ENCODE results near the gene ABI3BP.

- no peak for TF ChIP-seq POLR2A (IDR thresholded peaks at IDR 0.05)
- TF ChIP-seq, protein P1, sequence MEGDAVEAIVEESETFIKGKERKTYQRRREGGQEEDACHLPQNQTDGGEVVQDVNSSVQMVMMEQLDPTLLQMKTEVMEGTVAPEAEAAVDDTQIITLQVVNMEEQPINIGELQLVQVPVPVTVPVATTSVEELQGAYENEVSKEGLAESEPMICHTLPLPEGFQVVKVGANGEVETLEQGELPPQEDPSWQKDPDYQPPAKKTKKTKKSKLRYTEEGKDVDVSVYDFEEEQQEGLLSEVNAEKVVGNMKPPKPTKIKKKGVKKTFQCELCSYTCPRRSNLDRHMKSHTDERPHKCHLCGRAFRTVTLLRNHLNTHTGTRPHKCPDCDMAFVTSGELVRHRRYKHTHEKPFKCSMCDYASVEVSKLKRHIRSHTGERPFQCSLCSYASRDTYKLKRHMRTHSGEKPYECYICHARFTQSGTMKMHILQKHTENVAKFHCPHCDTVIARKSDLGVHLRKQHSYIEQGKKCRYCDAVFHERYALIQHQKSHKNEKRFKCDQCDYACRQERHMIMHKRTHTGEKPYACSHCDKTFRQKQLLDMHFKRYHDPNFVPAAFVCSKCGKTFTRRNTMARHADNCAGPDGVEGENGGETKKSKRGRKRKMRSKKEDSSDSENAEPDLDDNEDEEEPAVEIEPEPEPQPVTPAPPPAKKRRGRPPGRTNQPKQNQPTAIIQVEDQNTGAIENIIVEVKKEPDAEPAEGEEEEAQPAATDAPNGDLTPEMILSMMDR (IDR thresholded peaks at IDR 0.05) = no peak
These were observed 119.6 kb downstream of the ABI3BP start for GRCh38 chr3:100873611-100874010.

All from vagina (tissue), 2 donors.